ENCODE results near the gene CABP7.

DNA sequence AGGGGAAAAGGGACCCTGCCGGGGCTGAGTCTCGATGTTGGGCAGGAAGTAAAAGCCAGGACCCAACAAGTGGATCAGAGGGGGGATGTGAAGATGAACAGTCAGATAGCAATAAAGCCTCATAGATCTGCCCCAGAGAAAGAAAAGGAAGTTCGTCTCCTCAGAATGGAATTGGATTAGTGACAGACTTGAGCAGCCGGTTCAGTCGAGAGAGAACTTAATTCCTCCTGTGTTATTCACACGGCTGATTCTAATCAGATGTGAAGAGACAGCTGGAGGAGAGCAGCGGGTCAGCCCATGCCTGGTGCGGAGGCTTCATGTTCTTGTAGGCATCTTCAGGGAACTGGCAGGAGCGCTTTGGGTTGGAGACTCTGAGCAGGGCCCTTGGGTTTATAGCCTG is 29.3 kb upstream of the CABP7 start:
- TF ChIP-seq, protein P1, sequence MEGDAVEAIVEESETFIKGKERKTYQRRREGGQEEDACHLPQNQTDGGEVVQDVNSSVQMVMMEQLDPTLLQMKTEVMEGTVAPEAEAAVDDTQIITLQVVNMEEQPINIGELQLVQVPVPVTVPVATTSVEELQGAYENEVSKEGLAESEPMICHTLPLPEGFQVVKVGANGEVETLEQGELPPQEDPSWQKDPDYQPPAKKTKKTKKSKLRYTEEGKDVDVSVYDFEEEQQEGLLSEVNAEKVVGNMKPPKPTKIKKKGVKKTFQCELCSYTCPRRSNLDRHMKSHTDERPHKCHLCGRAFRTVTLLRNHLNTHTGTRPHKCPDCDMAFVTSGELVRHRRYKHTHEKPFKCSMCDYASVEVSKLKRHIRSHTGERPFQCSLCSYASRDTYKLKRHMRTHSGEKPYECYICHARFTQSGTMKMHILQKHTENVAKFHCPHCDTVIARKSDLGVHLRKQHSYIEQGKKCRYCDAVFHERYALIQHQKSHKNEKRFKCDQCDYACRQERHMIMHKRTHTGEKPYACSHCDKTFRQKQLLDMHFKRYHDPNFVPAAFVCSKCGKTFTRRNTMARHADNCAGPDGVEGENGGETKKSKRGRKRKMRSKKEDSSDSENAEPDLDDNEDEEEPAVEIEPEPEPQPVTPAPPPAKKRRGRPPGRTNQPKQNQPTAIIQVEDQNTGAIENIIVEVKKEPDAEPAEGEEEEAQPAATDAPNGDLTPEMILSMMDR (IDR thresholded peaks at IDR 0.05), result no peak
- no peak for TF ChIP-seq EZH2 (IDR thresholded peaks at IDR 0.05; ENCODE audit: borderline replicate concordance, insufficient read depth, low read depth, low read length, poor library complexity, severe bottlenecking)
